ENCODE data around the gene P3H3.
A peak's percentile ranks its signal among the peaks of the same experiment; 100 is the strongest.
"Not testable (repeated sequence)": the region's sequence is repeated elsewhere in the genome, so short reads cannot be mapped to it uniquely, and the experiment has no call there.

DNA sequence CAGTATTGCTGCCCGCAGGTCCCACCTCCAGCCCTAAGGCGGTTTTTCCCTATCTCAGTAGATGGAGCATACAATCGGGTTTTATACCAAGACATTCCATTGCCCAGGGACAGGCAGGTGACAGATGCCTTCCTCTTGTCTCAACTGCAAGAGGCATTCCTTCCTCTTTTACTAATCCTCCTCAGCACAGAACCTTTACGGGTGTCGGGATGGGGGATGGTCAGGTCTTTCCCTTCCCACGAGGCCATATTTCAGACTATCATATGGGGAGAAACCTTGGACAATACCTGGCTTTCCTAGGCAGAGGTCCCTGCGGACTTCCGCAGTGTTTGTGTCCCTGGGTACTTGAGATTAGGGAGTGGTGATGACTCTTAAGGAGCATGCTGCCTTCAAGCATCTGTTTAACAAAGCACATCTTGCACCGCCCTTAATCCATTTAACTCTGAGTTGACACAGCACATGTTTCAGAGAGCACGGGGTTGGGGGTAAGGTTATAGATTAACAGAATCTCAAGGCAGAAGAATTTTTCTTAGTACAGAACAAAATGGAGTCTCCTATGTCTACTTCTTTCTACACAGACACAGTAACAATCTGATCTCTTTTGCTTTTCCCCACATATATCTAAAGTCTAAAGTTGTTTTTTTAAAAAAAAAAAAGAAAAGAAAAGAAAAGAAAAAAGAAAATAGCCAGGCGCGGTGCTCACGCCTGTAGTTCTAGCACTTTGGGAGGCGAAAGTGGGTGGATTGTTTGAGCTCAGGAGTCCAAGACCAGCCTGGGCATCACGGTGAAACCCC lies 58.2 kb downstream of the P3H3 start:
- TF ChIP-seq, protein P1, sequence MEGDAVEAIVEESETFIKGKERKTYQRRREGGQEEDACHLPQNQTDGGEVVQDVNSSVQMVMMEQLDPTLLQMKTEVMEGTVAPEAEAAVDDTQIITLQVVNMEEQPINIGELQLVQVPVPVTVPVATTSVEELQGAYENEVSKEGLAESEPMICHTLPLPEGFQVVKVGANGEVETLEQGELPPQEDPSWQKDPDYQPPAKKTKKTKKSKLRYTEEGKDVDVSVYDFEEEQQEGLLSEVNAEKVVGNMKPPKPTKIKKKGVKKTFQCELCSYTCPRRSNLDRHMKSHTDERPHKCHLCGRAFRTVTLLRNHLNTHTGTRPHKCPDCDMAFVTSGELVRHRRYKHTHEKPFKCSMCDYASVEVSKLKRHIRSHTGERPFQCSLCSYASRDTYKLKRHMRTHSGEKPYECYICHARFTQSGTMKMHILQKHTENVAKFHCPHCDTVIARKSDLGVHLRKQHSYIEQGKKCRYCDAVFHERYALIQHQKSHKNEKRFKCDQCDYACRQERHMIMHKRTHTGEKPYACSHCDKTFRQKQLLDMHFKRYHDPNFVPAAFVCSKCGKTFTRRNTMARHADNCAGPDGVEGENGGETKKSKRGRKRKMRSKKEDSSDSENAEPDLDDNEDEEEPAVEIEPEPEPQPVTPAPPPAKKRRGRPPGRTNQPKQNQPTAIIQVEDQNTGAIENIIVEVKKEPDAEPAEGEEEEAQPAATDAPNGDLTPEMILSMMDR (IDR thresholded peaks at IDR 0.05) = not testable (repeated sequence)
- not testable (repeated sequence) for TF ChIP-seq POLR2AphosphoS5, EP300 (IDR thresholded peaks at IDR 0.05)
- peak in 1 of 4 donors; percentile 35 for TF ChIP-seq POLR2A (IDR thresholded peaks at IDR 0.05)
